Karpas-422 (cell line): ENCODE data around the gene NID1. TPM values are rescaled to one million over a fixed set of nuclear protein-coding genes. Genes with fewer than 3 reads are reported as not detected.
A peak's percentile ranks its signal among the peaks of the same experiment; 100 is the strongest.

ENCODE experiments used
- DNase-seq: peaks from one replicate; pipeline ENCODE4 v3.0.0-alpha.2; 2015
- H2AFZ ChIP-seq: fragments of 200-600 bp; sonication (generic); 2 replicates; pipeline ENCODE4 v1.6.1; 2014; ENCODE audit warnings: antibody characterized with exemption, low read length, mixed read lengths
- H3K27ac ChIP-seq: fragments of 200-600 bp; sonication (generic); 2 replicates; pipeline ENCODE4 v1.5.1; 2014; ENCODE audit warnings: mild to moderate bottlenecking, low read length, moderate library complexity
- H3K27me3 ChIP-seq: fragments of 200-600 bp; sonication (generic); 2 replicates; pipeline ENCODE4 v1.6.1; 2014; ENCODE audit warnings: low read length, mixed read lengths
- H3K36me3 ChIP-seq: fragments of 200-600 bp; sonication (generic); 2 replicates; pipeline ENCODE4 v1.6.1; 2014; ENCODE audit warnings: low read length, mixed read lengths; ENCODE audit not compliant: insufficient read depth
- H3K4me1 ChIP-seq: fragments of 200-600 bp; sonication (generic); 2 replicates; pipeline ENCODE4 v1.6.1; 2014; ENCODE audit warnings: mild to moderate bottlenecking, low read length, mixed read lengths
- H3K4me2 ChIP-seq: fragments of 200-600 bp; sonication (generic); 2 replicates; pipeline ENCODE4 v1.6.1; 2014; ENCODE audit warnings: low read length, low read depth, mild to moderate bottlenecking; ENCODE audit not compliant: poor library complexity, severe bottlenecking
- H3K4me3 ChIP-seq: fragments of 200-600 bp; sonication (generic); 2 replicates; pipeline ENCODE4 v1.5.1; 2014; ENCODE audit warnings: mild to moderate bottlenecking, antibody characterized with exemption, low read length, mixed read lengths
- H3K79me2 ChIP-seq: fragments of 200-600 bp; sonication (generic); 2 replicates; pipeline ENCODE4 v1.6.1; 2014; ENCODE audit warnings: mild to moderate bottlenecking, low read length, mixed read lengths
- H3K9ac ChIP-seq: fragments of 200-600 bp; sonication (generic); 2 replicates; pipeline ENCODE4 v1.6.0; 2014; ENCODE audit warnings: low read length
- H3K9me2 ChIP-seq: fragments of 200-600 bp; sonication (generic), shearing (Covaris generic); replicated peaks from 2 replicates; pipeline ENCODE4 v1.6.0; 2014; ENCODE audit warnings: mild to moderate bottlenecking, low read length, moderate library complexity; ENCODE audit not compliant: insufficient read depth
- H3K9me3 ChIP-seq: fragments of 300-700, 200-600 bp; sonication (generic); 2 replicates; pipeline ENCODE4 v1.6.1; 2014; ENCODE audit warnings: low read length, mixed read lengths
- H4K20me1 ChIP-seq: fragments of 200-600 bp; sonication (generic); 2 replicates; pipeline ENCODE4 v1.6.1; 2014; ENCODE audit warnings: mild to moderate bottlenecking, antibody characterized with exemption, low read length, low read depth; ENCODE audit not compliant: insufficient read depth
- total RNA-seq: library from RNA; depleted of rRNA; stranded (reverse); fragments of >200 nt; shearing (Covaris generic); gene quantifications from 2 replicates; pipeline ENCODE4 v1.2.3, GENCODE V29; 2014; ENCODE audit warnings: low replicate concordance

NID1 gene
- total RNA-seq, 1 experiment from 2014 or later = not detected

GRCh38 chr1:235960809-235961208 is 104.1 kb downstream of the NID1 start:
- H3K36me3 ChIP-seq = no peaks in the 10 kb centered on the region
- H3K27ac ChIP-seq = no peak overlapping the region
- H3K4me1 ChIP-seq = no peaks in the 10 kb centered on the region
- H4K20me1 ChIP-seq = no peaks in the 10 kb centered on the region
- H3K9me2 ChIP-seq = no peaks in the 10 kb centered on the region
- H3K27me3 ChIP-seq = no peaks in the 10 kb centered on the region
- no peak overlapping the region for H3K4me3 ChIP-seq
- no peak overlapping the region for H2AFZ ChIP-seq
- no peak overlapping the region for H3K9ac ChIP-seq
- H3K4me2 ChIP-seq = no peak overlapping the region
- no peaks in the 10 kb centered on the region for H3K79me2 ChIP-seq
- H3K9me3 ChIP-seq = no peaks in the 10 kb centered on the region
- no peak for DNase-seq

DNA sequence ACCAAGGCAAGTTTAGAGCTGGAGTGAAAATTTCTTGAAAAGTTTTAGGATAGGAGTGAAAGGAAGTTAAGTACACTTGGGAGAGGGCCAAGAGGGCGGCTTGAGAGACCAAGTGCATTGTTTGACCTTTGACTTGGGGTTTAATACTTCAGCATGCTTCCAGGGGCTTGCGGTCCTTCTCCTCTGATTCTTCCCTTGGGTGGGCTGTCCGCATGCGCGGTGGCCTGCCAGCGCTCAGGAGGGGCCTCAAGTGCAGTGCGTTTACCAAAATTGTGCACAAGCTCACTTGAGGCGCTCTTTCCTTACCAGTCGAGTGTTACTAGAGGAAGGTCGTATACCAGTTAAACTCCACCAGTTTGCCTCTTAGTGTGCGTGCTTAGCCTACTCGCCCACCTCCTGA is 106.9 kb downstream of the NID1 start:
- no peaks in the 10 kb centered on the region for H4K20me1 ChIP-seq
- DNase-seq = no peak

DNA sequence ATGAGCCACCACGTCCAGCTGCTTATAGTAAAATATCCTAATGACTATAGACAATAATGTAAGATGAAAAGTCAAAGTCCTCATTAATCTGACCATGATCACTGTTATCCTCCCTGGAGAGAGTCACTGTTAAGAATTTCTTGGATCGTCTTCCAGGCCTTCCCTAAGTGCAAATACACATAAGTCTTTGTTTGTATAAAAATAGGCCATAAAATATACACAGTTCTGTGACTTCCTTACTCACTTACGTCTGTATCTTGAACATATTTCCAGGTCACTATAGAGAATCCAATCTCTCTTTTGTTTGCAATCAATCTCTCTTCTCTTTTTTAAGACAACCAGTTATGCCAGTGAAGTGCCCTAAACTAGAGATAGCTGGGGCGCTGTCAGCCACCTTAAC is 109.1 kb downstream of the NID1 start:
- Histone ChIP-seq H4K20me1 (no peaks in the 10 kb centered on the region), H3K4me2 (no peak overlapping the region), H3K9me2 (no peaks in the 10 kb centered on the region), H3K27me3 (no peaks in the 10 kb centered on the region), H3K4me1 (peaks cover 23% of the 10 kb centered on the region), H3K9me3 (no peaks in the 10 kb centered on the region), H2AFZ (no peak overlapping the region), H3K36me3 (no peaks in the 10 kb centered on the region), H3K27ac (no peak overlapping the region), H3K9ac (no peak overlapping the region), H3K79me2 (no peaks in the 10 kb centered on the region), H3K4me3 (no peak overlapping the region)
- DNase-seq = no peak

More for the DNA sequence above, 106.9 kb downstream of the NID1 start:
- H3K79me2 ChIP-seq = no peaks in the 10 kb centered on the region
- no peaks in the 10 kb centered on the region for H3K9me3 ChIP-seq
- no peak overlapping the region for H3K4me2 ChIP-seq
- no peak overlapping the region for H3K27ac ChIP-seq
- no peaks in the 10 kb centered on the region for H3K9me2 ChIP-seq
- H3K4me3 ChIP-seq = no peak overlapping the region
- H3K4me1 ChIP-seq = peaks cover 22% of the 10 kb centered on the region
- H2AFZ ChIP-seq = no peak overlapping the region
- no peaks in the 10 kb centered on the region for H3K27me3 ChIP-seq
- H3K9ac ChIP-seq = no peak overlapping the region
- H3K36me3 ChIP-seq = no peaks in the 10 kb centered on the region

DNA sequence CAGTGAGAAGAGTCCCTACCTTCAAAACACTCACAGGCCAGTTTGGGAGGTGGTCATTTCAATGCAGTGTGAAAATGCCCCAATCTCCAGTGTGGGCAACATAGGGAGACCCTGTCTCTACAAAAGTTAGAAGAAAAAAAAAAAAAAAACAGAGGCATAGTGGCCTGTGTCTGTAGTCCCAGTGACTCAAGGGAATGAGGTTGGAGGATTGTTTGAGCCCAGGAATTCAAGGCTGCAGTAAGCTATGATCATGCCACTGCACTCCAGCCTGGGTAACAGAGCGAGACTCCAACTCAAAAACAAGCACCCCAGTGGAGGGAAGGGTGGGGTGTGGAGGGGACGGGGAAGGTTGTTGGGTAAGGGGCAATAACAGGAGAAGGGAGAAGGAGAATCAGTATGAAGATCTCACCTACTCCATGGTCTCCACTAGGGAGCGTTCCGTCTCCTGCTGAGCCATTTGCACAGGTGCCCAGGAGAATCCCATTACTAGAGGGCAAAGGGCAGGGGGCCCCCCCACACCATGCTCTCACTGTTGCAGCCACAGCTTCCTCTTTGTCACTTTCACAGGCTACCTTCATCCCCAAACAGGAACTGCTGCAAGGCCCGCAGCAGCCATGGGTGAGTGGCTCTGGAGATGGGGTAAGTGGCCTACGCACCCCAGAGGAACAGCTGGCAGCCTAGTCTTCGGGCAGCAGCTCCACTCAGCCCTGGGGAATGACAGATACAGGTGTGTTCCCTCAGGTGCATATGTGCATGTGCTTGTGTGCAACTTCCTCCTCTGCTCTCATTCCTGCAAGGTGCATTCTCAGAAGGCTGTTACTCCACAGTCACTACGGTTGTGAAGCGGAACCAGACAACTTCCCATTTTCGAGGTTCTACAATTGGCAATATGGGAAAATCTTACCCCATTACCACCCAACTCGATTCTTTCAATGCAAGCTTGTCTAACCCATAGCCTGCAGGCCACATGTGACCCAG is 110.3 kb downstream of the NID1 start:
- H3K9me2 ChIP-seq = no peaks in the 10 kb centered on the region
- H3K4me1 ChIP-seq = peaks cover 23% of the 10 kb centered on the region
- no peak overlapping the region for H3K9ac ChIP-seq
- H3K79me2 ChIP-seq = no peaks in the 10 kb centered on the region
- no peaks in the 10 kb centered on the region for H4K20me1 ChIP-seq
- H3K27ac ChIP-seq = no peak overlapping the region
- H3K9me3 ChIP-seq = no peaks in the 10 kb centered on the region
- H2AFZ ChIP-seq = no peak overlapping the region
- no peaks in the 10 kb centered on the region for H3K36me3 ChIP-seq
- H3K4me3 ChIP-seq = no peak overlapping the region
- peak; percentile 89 for DNase-seq
- no peaks in the 10 kb centered on the region for H3K27me3 ChIP-seq
- H3K4me2 ChIP-seq = peak overlapping the region; percentile 45

DNA sequence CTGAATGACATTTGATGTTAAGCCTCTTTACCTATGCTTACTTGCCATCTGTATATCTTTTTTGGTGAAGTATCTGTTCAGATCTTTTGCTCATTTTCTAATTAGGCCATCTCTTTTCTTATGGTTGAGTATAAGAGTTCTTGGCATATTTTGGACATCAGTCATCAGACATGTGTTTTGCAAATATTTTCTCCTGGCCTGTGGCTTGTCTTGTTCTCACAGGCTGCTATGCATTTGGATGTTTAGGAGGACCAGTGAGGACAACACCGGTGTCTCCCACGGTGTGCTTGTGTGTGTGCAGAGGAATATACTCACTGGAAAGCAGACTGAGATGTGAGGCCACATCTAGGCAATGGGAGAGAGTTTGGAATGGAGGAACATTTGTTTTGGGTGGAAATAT is 111.1 kb downstream of the NID1 start:
- H3K4me2 ChIP-seq = peak overlapping the region; percentile 45
- no peaks in the 10 kb centered on the region for H3K79me2 ChIP-seq
- no peaks in the 10 kb centered on the region for H3K9me2 ChIP-seq
- H4K20me1 ChIP-seq = no peaks in the 10 kb centered on the region
- H3K27ac ChIP-seq = no peak overlapping the region
- DNase-seq = no peak
- H3K9ac ChIP-seq = no peak overlapping the region
- no peak overlapping the region for H2AFZ ChIP-seq
- peaks cover 23% of the 10 kb centered on the region for H3K4me1 ChIP-seq
- H3K9me3 ChIP-seq = no peaks in the 10 kb centered on the region
- H3K4me3 ChIP-seq = no peak overlapping the region
- no peaks in the 10 kb centered on the region for H3K36me3 ChIP-seq
- no peaks in the 10 kb centered on the region for H3K27me3 ChIP-seq

DNA sequence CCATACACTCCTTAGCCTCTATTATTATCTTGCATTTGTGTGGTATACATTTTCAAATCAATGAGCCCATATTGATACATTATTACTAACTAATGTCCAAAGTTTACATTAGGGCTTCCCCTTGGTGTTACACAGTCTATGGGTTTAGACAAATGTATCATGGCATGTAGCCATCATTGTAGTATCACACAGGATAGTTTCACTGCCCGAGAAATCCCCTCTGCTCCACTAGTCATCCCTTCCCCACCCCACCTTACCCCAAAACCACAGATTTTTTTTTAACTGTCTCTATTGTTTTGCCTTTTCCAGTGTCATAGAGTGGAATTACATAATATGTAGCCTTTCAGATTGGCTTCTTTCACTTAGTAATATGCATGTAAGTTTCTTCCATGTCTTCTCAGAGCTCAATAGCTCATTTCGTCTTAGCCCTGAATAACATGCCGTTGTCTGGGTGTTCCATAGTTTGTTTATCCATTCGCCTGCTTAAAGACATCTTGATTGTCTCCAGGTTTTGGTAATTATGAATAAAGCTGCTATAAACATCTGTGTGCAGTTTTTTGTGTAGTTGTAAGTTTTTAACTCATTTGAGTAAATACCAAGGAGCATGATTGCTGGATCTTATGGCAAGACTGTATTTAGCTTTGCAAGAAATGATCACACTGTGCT is 111.8 kb downstream of the NID1 start:
- no peaks in the 10 kb centered on the region for H3K79me2 ChIP-seq
- no peak overlapping the region for H2AFZ ChIP-seq
- H3K9me2 ChIP-seq = no peaks in the 10 kb centered on the region
- H3K9me3 ChIP-seq = no peaks in the 10 kb centered on the region
- H3K27me3 ChIP-seq = no peaks in the 10 kb centered on the region
- H3K27ac ChIP-seq = no peak overlapping the region
- no peak overlapping the region for H3K4me3 ChIP-seq
- peaks cover 23% of the 10 kb centered on the region for H3K4me1 ChIP-seq
- DNase-seq = no peak
- H3K4me2 ChIP-seq = no peak overlapping the region
- H3K36me3 ChIP-seq = no peaks in the 10 kb centered on the region
- no peaks in the 10 kb centered on the region for H4K20me1 ChIP-seq
- no peak overlapping the region for H3K9ac ChIP-seq

DNA sequence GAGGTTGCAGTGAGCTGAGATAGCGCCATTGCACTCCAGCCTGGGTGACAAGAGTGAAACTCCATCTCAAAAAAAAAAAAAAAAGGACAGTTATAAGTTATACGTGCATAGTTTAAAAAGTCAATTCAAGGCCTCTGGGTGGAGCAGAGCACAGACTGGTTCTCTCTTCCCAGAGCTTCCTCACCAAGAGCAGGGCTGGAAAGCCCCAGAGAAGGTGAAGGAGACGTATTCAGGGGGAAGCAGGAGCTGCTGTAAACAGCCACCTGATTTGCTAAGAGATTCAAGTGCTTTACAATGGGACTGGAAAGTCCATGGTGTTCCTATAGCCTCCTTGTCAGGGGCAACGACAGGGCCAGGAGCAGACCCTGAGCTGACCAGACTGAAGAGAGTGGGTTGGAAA is 113.2 kb downstream of the NID1 start:
- H3K4me2 ChIP-seq = no peak overlapping the region
- H3K36me3 ChIP-seq = no peaks in the 10 kb centered on the region
- no peak overlapping the region for H3K27ac ChIP-seq
- no peak overlapping the region for H3K9ac ChIP-seq
- DNase-seq = no peak
- no peaks in the 10 kb centered on the region for H3K79me2 ChIP-seq
- H3K9me3 ChIP-seq = no peaks in the 10 kb centered on the region
- H3K9me2 ChIP-seq = no peaks in the 10 kb centered on the region
- H2AFZ ChIP-seq = no peak overlapping the region
- H3K27me3 ChIP-seq = no peaks in the 10 kb centered on the region
- peaks cover 23% of the 10 kb centered on the region for H3K4me1 ChIP-seq
- H3K4me3 ChIP-seq = no peak overlapping the region
- no peaks in the 10 kb centered on the region for H4K20me1 ChIP-seq

DNA sequence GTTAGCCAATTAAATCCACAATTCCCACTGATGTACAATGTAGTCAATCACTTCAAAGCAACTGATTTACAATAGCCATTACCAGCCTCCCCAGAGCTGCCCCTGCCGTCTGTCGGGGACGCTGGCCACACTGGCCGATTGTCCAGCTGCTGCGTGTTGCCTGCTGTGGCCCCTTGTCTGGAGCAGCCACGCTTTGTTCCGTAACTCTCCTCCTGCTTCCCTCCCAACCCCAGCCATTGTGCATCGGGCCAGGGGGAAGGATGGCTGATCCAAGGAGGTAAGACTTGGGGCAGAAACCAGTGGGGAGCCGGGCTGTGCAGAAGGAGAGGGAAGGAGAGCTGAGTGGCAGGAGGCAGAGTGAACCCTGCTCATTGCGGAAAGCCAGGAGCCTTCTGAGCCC is 114.6 kb downstream of the NID1 start:
- no peak overlapping the region for H3K4me3 ChIP-seq
- no peaks in the 10 kb centered on the region for H3K9me2 ChIP-seq
- no peaks in the 10 kb centered on the region for H3K79me2 ChIP-seq
- no peak overlapping the region for H3K4me2 ChIP-seq
- no peak overlapping the region for H2AFZ ChIP-seq
- no peaks in the 10 kb centered on the region for H3K36me3 ChIP-seq
- DNase-seq = no peak
- H3K27me3 ChIP-seq = no peaks in the 10 kb centered on the region
- H3K9me3 ChIP-seq = no peaks in the 10 kb centered on the region
- no peak overlapping the region for H3K27ac ChIP-seq
- H4K20me1 ChIP-seq = no peaks in the 10 kb centered on the region
- peaks cover 23% of the 10 kb centered on the region for H3K4me1 ChIP-seq
- no peak overlapping the region for H3K9ac ChIP-seq
